Mesangial cell (primary cell): ENCODE measurements around the gene STX5. TPM values are rescaled to one million over a fixed set of nuclear protein-coding genes. Genes with fewer than 3 reads are reported as not detected.

Source experiments
- total RNA-seq: library from RNA; depleted of rRNA; stranded (reverse); fragments of >200 nt; gene quantifications from 2 replicates; pipeline ENCODE4 v1.2.3, GENCODE V29; 2015

STX5 gene, protein sequence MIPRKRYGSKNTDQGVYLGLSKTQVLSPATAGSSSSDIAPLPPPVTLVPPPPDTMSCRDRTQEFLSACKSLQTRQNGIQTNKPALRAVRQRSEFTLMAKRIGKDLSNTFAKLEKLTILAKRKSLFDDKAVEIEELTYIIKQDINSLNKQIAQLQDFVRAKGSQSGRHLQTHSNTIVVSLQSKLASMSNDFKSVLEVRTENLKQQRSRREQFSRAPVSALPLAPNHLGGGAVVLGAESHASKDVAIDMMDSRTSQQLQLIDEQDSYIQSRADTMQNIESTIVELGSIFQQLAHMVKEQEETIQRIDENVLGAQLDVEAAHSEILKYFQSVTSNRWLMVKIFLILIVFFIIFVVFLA
- total RNA-seq: 28.8 and 36.9 TPM in 2 replicates

GRCh38 chr11:62831520-62832335 lies at the start of gene STX5:
Gene STX5 (minus strand): TSS chr11:62832051. CDS start chr11:62831243, 808 bp downstream.

GRCh38 chr11:62880803-62881578 lies 49.1 kb upstream of the STX5 start, which contains the start of gene SLC3A2:
Gene SLC3A2 (plus strand): TSS chr11:62880896. CDS start chr11:62881024, 128 bp downstream.

GRCh38 chr11:62839050-62839945 lies 7.4 kb upstream of the STX5 start, which contains the start of gene WDR74:
Gene WDR74 (minus strand): TSS chr11:62839590. CDS start chr11:62839570, 20 bp downstream.

GRCh38 chr11:62832336-62833234 lies 734 bp upstream of the STX5 start, which contains the start of gene TEX54:
Gene TEX54 (minus strand): TSS chr11:62832841.

GRCh38 chr11:62805076-62805892 lies 26.6 kb downstream of the STX5 start, which contains the start of gene NXF1:
Gene NXF1 (minus strand): TSS chr11:62805440. CDS start chr11:62805356, 84 bp downstream.

DNA sequence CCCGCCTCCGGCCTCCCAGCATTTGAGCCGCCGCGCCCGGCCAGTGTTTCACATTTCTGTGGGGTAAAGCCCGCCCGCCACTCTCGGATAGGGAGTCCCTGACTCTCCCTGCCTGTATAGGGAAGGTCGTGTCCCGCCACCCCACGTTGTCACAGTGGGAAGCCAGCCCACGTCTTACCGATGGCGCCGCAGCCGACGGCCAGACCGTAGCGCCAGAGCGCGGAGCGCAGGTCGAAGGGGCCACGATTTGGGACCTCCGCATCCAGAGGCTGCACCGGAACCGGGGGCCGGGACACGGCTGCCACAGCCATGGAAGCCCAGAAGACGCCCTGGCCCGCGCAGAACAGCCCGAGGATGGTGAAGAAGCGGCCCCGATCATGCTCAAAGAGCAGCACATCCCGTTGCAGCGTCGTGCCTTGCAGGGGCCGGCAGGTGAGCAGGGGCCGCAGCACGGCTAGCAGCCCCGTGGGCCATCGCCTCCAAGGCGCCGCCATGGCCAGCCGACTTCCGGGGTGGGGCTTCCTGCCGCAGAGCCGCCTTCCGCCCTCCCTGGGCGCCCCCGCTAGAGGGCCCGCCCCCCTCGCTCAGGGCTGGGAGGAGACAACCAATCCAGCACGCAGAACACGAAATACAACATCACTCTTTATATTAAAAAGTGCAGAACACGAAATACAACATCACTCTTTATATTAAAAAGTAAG lies 40.2 kb downstream of the STX5 start, which contains the start of gene TMEM223:
Gene TMEM223, minus strand, starts transcription at position 506 of the 701 bp plus-strand sequence. Its CDS starts 12 bp downstream, at position 494.

DNA sequence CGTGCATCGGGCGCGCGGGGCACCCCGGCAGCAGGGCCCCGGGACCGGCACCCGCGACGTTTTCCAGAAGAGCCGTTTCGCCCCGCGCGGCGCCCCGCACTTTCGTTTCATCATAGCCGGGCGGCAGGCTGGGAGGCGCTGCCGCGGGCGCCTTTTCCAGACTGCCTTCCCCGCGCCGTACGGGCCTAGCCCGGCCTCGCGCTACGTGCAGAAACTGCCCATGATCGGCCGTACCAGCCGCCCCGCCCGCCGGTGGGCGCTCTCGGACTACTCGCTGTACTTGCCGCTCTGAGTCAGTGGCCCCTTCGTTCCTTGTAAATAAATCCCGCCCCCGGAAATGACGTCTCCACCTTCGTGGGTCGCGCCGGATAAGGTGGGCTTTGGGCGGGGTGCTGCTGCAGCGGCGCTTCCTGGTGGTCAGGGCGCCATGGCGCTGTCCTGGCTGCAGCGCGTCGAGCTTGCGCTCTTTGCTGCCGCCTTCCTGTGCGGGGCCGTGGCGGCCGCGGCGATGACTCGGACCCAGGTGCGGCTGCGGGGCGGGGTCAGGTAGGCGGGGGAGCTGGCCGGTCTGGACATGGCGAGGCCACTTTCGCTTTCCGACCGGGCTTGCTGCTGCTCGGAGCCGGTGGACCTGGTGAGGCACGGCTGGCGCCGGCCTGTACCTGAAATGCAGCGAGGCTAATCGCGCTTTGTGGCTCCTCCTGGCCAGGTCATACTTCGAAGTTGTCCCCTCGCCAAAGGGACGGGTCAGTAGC lies 44.7 kb downstream of the STX5 start, which contains the start of gene TMEM179B:
Gene TMEM179B, plus strand, starts transcription at position 398 of the 755 bp plus-strand sequence. Its CDS starts 30 bp downstream, at position 428.

DNA sequence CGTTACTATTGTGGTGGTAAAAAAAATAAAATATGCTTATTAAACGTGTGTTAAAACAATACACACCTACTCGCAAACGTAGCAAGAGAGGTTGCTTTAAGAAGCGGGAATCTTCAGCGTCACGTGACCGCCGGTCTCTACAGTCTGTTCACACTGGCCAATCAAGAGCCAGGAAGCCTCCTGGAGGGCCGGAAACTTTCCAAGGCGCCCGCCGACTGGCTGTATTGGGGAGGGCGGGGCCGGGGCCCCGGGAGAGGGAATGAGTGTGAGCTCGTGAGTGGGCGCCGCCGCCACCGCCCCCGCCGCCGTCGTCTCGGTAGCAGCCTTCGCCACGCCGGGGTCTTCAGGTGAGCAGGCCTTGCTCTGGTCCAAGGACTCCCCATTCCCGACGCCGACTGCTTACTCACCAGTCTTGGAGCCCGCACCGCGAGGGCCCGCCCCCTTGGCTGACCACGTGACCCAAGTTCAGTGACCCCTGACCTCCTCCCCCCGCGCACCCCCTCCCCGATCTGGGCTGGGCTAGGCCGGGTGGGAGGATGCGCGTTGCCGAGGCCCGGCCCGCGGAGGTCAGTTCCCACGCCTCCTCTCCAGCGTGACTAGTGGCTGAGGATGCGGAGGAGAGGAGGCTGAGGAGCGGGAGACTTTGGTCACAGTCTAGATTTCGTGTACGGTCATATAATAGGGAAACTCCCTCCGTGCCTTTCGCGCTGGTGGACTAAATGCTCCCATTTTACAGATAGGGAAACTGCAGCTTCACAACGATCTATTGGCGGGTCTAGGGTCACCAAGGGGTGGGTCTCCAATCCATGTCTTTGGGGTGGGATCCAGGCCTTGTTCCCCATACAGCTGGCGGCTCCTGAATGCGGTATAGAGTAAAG lies 60.5 kb downstream of the STX5 start, which contains the start of gene TAF6L:
Gene TAF6L, plus strand, starts transcription at position 253 of the 878 bp plus-strand sequence. CDS start 4,388 bp downstream, outside the sequence.

Other genes with a start within 250 kb of the STX5 start
- gene TUT1, start 240.5 kb downstream of the STX5 start, total RNA-seq: 6.8 and 14.1 TPM in 2 replicates
- 88.7 and 132 TPM in 2 replicates for gene MTA2, start 230.2 kb downstream of the STX5 start, total RNA-seq
- gene EML3, start 219.3 kb downstream of the STX5 start, total RNA-seq: 24.4 and 37.3 TPM in 2 replicates
- gene ROM1, start 218.8 kb downstream of the STX5 start, total RNA-seq: 1.1 and 5.7 TPM in 2 replicates
- gene B3GAT3, start 210.1 kb downstream of the STX5 start, total RNA-seq: 55.9 and 75.9 TPM in 2 replicates
- gene GANAB, start 185.4 kb downstream of the STX5 start, total RNA-seq: 213 and 293 TPM in 2 replicates
- 26.9 and 30.3 TPM in 2 replicates for gene INTS5, start 178.7 kb downstream of the STX5 start, total RNA-seq
- 46.0 and 120 TPM in 2 replicates for gene C11orf98, start 166.8 kb downstream of the STX5 start, total RNA-seq
- gene CSKMT, start 166.7 kb downstream of the STX5 start, total RNA-seq: 4.9 and 6.3 TPM in 2 replicates
- gene UQCC3, start 160.4 kb downstream of the STX5 start, total RNA-seq: 8.1 and 16.0 TPM in 2 replicates
- gene LBHD1, start 159.8 kb downstream of the STX5 start, total RNA-seq: 4.1 and 6.0 TPM in 2 replicates
- 130 and 271 TPM in 2 replicates for gene UBXN1, start 153.0 kb downstream of the STX5 start, total RNA-seq
- 0.16 and 0.38 TPM in 2 replicates for gene LRRN4CL, start 142.5 kb downstream of the STX5 start, total RNA-seq
- 38.5 and 73.0 TPM in 2 replicates for gene BSCL2, start 124.6 kb downstream of the STX5 start, total RNA-seq
- not detected in 2 replicates for gene GNG3, start 124.4 kb downstream of the STX5 start, total RNA-seq
- gene HNRNPUL2, start 104.6 kb downstream of the STX5 start, total RNA-seq: 12.0 and 14.0 TPM in 2 replicates
- 32.1 and 37.5 TPM in 2 replicates for gene TTC9C, start 103.6 kb downstream of the STX5 start, total RNA-seq
- 8.5 and 17.1 TPM in 2 replicates for gene ZBTB3, start 77.9 kb downstream of the STX5 start, total RNA-seq
- 110 and 131 TPM in 2 replicates for gene POLR2G, start 70.5 kb downstream of the STX5 start, total RNA-seq
- gene TAF6L, start 60.7 kb downstream of the STX5 start, total RNA-seq: 20.4 TPM in 2 replicates
- 63.1 and 78.8 TPM in 2 replicates for gene TMEM179B, start 44.6 kb downstream of the STX5 start, total RNA-seq
- gene TMEM223, start 40.0 kb downstream of the STX5 start, total RNA-seq: 27.4 and 38.3 TPM in 2 replicates
- 25.4 and 30.7 TPM in 2 replicates for gene NXF1, start 26.6 kb downstream of the STX5 start, total RNA-seq
- not detected in 2 replicates for gene TEX54, start 790 bp upstream of the STX5 start, total RNA-seq
- 46.3 and 77.6 TPM in 2 replicates for gene WDR74, start 7.5 kb upstream of the STX5 start, total RNA-seq
- 188 and 230 TPM in 2 replicates for gene SLC3A2, start 48.8 kb upstream of the STX5 start, total RNA-seq
- gene CHRM1, start 89.3 kb upstream of the STX5 start, total RNA-seq: not detected in 2 replicates
- gene SLC22A6, start 152.9 kb upstream of the STX5 start, total RNA-seq: not detected in 2 replicates
- gene SLC22A8, start 183.8 kb upstream of the STX5 start, total RNA-seq: not detected in 2 replicates